ENCODE measurements around the gene TSPEAR.

The TSPEAR gene

GRCh38 chr21:44706026-44706705 lies 5.2 kb downstream of the TSPEAR start:
- TF ChIP-seq ARNTL (CRISPR knock-in tag; IDR thresholded peaks at IDR 0.05; ENCODE audit: borderline replicate concordance, low read depth) (no peak), TSHZ2 (CRISPR knock-in tag; IDR thresholded peaks at IDR 0.05) (no peak), ZFP30 (CRISPR knock-in tag; IDR thresholded peaks at IDR 0.05) (no peak), RARB (CRISPR knock-in tag; IDR thresholded peaks at IDR 0.05) (no peak), CREB5 (CRISPR knock-in tag; IDR thresholded peaks at IDR 0.05; ENCODE audit: low read depth) (no peak), SNAI2 (CRISPR knock-in tag; IDR thresholded peaks at IDR 0.05) (no peak), TCF4 (CRISPR knock-in tag; IDR thresholded peaks at IDR 0.05; ENCODE audit: borderline replicate concordance) (no peak), ZNF565 (CRISPR knock-in tag; conservative IDR thresholded peaks at IDR 0.05; ENCODE audit: low read depth) (no peak), ZFP3 (CRISPR knock-in tag; IDR thresholded peaks at IDR 0.05) (no peak), PPARA (CRISPR knock-in tag; IDR thresholded peaks at IDR 0.05; ENCODE audit: borderline replicate concordance) (no peak), CSDC2 (CRISPR knock-in tag; IDR thresholded peaks at IDR 0.05) (no peak), TOX (CRISPR knock-in tag; IDR thresholded peaks at IDR 0.05; ENCODE audit: borderline replicate concordance) (no peak), BACH2 (CRISPR knock-in tag; IDR thresholded peaks at IDR 0.05; ENCODE audit: borderline replicate concordance) (no peak), CSRNP3 (CRISPR knock-in tag; IDR thresholded peaks at IDR 0.05) (no peak)
- ATAC-seq = no peak

- TF ChIP-seq ISL1 (CRISPR knock-in tag; IDR thresholded peaks at IDR 0.05) (no peak), TCF4 (CRISPR knock-in tag; IDR thresholded peaks at IDR 0.05; ENCODE audit: borderline replicate concordance) (no peak), ZC3H10 (CRISPR knock-in tag; IDR thresholded peaks at IDR 0.05) (no peak), ZNF8 (CRISPR knock-in tag; IDR thresholded peaks at IDR 0.05) (no peak), ZNF565 (CRISPR knock-in tag; conservative IDR thresholded peaks at IDR 0.05; ENCODE audit: low read depth) (no peak), ESRRG (CRISPR knock-in tag; IDR thresholded peaks at IDR 0.05) (no peak), ARNTL (CRISPR knock-in tag; IDR thresholded peaks at IDR 0.05; ENCODE audit: borderline replicate concordance, low read depth) (no peak)
- no peak for ATAC-seq
Measured at GRCh38 chr21:44704636-44705001, 6.8 kb downstream of the TSPEAR start.

- ATAC-seq = no peak
- TF ChIP-seq CSRNP3 (CRISPR knock-in tag; IDR thresholded peaks at IDR 0.05) (no peak), CREB5 (CRISPR knock-in tag; IDR thresholded peaks at IDR 0.05; ENCODE audit: low read depth) (no peak)
Measured at GRCh38 chr21:44703731-44704635, 7.4 kb downstream of the TSPEAR start.

Data from SK-N-SH treated with all-trans-retinoic acid at 6 μM for 48 hours (cell line).